ENCODE measurements around the gene KLK2.

KLK2 gene

DNA sequence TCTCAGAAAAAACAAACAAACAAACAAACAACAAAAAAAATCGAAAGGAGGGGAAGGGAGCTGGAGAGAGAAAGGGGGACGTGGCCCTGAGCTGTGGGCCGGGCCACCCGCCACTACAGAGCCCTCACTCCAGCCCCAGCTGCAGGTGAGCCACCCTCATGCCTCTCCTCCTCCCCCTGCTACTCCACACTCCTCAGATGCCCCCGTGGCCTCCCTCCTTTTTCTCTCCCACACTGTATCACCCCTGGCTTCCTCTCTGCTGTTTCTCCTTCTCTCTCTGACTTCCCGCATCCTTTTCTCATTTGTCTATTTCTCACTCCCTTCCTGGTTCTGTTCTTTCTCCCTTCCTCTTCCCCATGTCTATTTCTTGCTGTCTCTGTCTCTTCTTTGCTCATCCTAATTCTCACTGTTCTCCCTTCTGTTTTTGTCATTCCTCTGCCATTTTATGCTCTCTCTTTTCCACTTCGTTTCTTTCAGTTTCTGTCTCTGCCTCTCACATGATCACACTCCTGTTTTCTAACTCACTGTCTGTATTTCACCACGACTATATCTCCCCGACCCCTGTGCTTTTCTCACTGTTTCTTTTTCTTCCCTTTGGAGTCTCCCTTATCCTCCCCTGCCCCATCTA, 2.7 kb downstream of the KLK2 start:
- Histone ChIP-seq H3K9me3 (ENCODE audit: control insufficient read depth, low read length) (peaks cover 10% of the 10 kb centered on the region), H3K4me1 (ENCODE audit: control insufficient read depth, insufficient read depth, low read length, poor library complexity, severe bottlenecking) (no peaks in the 10 kb centered on the region), H3K27ac (ENCODE audit: low read depth, low read length, severe bottlenecking) (no peak overlapping the region), H3K4me3 (ENCODE audit: extremely low read depth, insufficient read depth, low read length, poor library complexity, severe bottlenecking) (no peak overlapping the region), H3K36me3 (ENCODE audit: control insufficient read depth, insufficient read depth, low read length) (no peaks in the 10 kb centered on the region)
- WGBS, 2 experiments (ENCODE audit: insufficient coverage in 2 of 2) = 59 to 60% methylated on average over 5 to 7 of the region's 9 CpGs

DNA sequence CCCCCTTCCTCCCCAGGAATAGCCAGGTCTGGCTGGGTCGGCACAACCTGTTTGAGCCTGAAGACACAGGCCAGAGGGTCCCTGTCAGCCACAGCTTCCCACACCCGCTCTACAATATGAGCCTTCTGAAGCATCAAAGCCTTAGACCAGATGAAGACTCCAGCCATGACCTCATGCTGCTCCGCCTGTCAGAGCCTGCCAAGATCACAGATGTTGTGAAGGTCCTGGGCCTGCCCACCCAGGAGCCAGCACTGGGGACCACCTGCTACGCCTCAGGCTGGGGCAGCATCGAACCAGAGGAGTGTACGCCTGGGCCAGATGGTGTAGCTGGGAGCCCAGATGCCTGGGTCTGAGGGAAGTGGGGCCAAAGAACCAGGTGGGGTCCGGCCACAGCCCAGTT, 3.2 kb downstream of the KLK2 start:
- Histone ChIP-seq H3K27ac (ENCODE audit: low read depth, low read length, severe bottlenecking) (no peak overlapping the region), H3K4me1 (ENCODE audit: control insufficient read depth, insufficient read depth, low read length, poor library complexity, severe bottlenecking) (no peaks in the 10 kb centered on the region), H3K36me3 (ENCODE audit: control insufficient read depth, insufficient read depth, low read length) (no peaks in the 10 kb centered on the region), H3K4me3 (ENCODE audit: extremely low read depth, insufficient read depth, low read length, poor library complexity, severe bottlenecking) (no peak overlapping the region), H3K9me3 (ENCODE audit: control insufficient read depth, low read length) (peaks cover 10% of the 10 kb centered on the region)
- WGBS, 2 experiments (ENCODE audit: insufficient coverage in 2 of 2) = 67 to 73% methylated on average over 3 to 5 of the region's 7 CpGs

DNA sequence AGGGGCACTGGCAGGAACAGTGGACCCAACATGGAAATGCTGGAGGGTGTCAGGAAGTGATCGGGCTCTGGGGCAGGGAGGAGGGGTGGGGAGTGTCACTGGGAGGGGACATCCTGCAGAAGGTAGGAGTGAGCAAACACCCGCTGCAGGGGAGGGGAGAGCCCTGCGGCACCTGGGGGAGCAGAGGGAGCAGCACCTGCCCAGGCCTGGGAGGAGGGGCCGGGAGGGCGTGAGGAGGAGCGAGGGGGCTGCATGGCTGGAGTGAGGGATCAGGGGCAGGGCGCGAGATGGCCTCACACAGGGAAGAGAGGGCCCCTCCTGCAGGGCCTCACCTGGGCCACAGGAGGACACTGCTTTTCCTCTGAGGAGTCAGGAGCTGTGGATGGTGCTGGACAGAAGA, 4.1 kb downstream of the KLK2 start:
- Histone ChIP-seq H3K4me3 (ENCODE audit: extremely low read depth, insufficient read depth, low read length, poor library complexity, severe bottlenecking) (no peak overlapping the region), H3K36me3 (ENCODE audit: control insufficient read depth, insufficient read depth, low read length) (no peaks in the 10 kb centered on the region), H3K9me3 (ENCODE audit: control insufficient read depth, low read length) (peaks cover 10% of the 10 kb centered on the region), H3K27ac (ENCODE audit: low read depth, low read length, severe bottlenecking) (no peak overlapping the region), H3K4me1 (ENCODE audit: control insufficient read depth, insufficient read depth, low read length, poor library complexity, severe bottlenecking) (no peaks in the 10 kb centered on the region)
- 49 to 55% methylated on average over 6 to 8 of the region's 8 CpGs for WGBS, 2 experiments (ENCODE audit: insufficient coverage in 2 of 2)

DNA sequence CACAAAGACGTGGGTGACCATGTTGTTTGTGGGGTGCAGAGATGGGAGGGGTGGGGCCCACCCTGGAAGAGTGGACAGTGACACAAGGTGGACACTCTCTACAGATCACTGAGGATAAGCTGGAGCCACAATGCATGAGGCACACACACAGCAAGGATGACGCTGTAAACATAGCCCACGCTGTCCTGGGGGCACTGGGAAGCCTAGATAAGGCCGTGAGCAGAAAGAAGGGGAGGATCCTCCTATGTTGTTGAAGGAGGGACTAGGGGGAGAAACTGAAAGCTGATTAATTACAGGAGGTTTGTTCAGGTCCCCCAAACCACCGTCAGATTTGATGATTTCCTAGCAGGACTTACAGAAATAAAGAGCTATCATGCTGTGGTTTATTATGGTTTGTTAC, 5.6 kb downstream of the KLK2 start:
- Histone ChIP-seq H3K36me3 (ENCODE audit: control insufficient read depth, insufficient read depth, low read length) (no peaks in the 10 kb centered on the region), H3K4me1 (ENCODE audit: control insufficient read depth, insufficient read depth, low read length, poor library complexity, severe bottlenecking) (no peaks in the 10 kb centered on the region), H3K27ac (ENCODE audit: low read depth, low read length, severe bottlenecking) (no peak overlapping the region), H3K9me3 (ENCODE audit: control insufficient read depth, low read length) (peaks cover 10% of the 10 kb centered on the region), H3K4me3 (ENCODE audit: extremely low read depth, insufficient read depth, low read length, poor library complexity, severe bottlenecking) (no peak overlapping the region)
- WGBS, 2 experiments (ENCODE audit: insufficient coverage in 2 of 2) = 58 to 74% methylated on average over 3 to 4 of the region's 5 CpGs

DNA sequence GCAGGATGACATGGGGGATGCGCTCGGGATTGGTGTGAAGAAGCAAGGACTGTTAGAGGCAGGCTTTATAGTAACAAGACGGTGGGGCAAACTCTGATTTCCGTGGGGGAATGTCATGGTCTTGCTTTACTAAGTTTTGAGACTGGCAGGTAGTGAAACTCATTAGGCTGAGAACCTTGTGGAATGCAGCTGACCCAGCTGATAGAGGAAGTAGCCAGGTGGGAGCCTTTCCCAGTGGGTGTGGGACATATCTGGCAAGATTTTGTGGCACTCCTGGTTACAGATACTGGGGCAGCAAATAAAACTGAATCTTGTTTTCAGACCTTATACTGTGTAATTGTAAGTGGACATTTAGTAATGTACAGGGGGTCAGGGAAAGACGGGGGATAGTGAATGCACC, 7.0 kb downstream of the KLK2 start:
- peaks cover 10% of the 10 kb centered on the region for H3K9me3 ChIP-seq (ENCODE audit: control insufficient read depth, low read length)
- H3K36me3 ChIP-seq (ENCODE audit: control insufficient read depth, insufficient read depth, low read length) = no peaks in the 10 kb centered on the region
- H3K27ac ChIP-seq (ENCODE audit: low read depth, low read length, severe bottlenecking) = no peak overlapping the region
- H3K4me3 ChIP-seq (ENCODE audit: extremely low read depth, insufficient read depth, low read length, poor library complexity, severe bottlenecking) = no peak overlapping the region
- H3K4me1 ChIP-seq (ENCODE audit: control insufficient read depth, insufficient read depth, low read length, poor library complexity, severe bottlenecking) = no peaks in the 10 kb centered on the region
- WGBS, 2 experiments (ENCODE audit: insufficient coverage in 2 of 2) = 72 to 75% methylated on average over 5 of the region's 5 CpGs

DNA sequence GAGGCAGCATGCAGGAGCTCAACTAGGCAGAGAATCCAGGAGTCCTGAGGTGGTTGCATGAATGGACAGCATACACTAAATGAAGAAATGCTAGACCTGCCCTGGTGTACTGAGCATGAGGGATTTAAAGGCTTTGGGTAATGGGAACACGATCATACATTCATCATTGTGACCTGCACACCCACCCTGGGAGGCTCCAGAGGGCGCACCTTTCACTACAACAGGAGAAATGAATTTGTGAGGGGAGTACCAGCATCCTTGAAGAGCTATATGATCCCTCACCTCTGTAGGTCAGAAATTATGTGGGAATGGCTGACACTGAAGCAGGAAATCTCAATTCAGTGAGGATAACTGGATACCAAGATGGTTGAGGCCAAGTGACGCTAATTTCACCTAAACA, 8.9 kb downstream of the KLK2 start:
- no peak overlapping the region for H3K27ac ChIP-seq (ENCODE audit: low read depth, low read length, severe bottlenecking)
- no peaks in the 10 kb centered on the region for H3K4me1 ChIP-seq (ENCODE audit: control insufficient read depth, insufficient read depth, low read length, poor library complexity, severe bottlenecking)
- WGBS, 2 experiments (ENCODE audit: insufficient coverage in 2 of 2) = 100% methylated on average over 1 of the region's 3 CpGs; no CpG with 5 or more reads in 1 of the 2 experiments
- no peaks in the 10 kb centered on the region for H3K36me3 ChIP-seq (ENCODE audit: control insufficient read depth, insufficient read depth, low read length)
- peaks cover 10% of the 10 kb centered on the region for H3K9me3 ChIP-seq (ENCODE audit: control insufficient read depth, low read length)
- H3K4me3 ChIP-seq (ENCODE audit: extremely low read depth, insufficient read depth, low read length, poor library complexity, severe bottlenecking) = no peak overlapping the region

DNA sequence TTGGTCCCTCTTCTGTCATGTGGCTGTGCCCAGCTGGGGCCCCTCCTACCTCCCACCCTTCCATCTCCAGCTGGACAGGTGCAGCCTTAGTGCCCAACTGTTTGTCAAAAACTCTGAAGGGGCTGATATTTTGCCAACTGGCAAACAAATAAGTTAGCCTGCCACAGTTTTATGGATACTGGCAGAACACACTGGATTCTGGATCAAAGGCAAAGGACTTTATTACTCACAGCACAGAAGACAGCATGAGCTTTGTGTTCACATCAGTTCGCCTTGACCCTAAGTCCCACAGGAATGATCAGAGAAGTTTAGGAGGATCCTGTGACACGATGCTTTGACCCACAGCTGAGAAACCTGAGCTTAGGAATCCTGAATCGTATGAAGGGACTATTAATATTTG, 16.4 kb downstream of the KLK2 start:
- H3K27ac ChIP-seq (ENCODE audit: low read depth, low read length, severe bottlenecking) = no peak overlapping the region
- 65 to 68% methylated on average over 2 to 3 of the region's 3 CpGs for WGBS, 2 experiments (ENCODE audit: insufficient coverage in 2 of 2)

DNA sequence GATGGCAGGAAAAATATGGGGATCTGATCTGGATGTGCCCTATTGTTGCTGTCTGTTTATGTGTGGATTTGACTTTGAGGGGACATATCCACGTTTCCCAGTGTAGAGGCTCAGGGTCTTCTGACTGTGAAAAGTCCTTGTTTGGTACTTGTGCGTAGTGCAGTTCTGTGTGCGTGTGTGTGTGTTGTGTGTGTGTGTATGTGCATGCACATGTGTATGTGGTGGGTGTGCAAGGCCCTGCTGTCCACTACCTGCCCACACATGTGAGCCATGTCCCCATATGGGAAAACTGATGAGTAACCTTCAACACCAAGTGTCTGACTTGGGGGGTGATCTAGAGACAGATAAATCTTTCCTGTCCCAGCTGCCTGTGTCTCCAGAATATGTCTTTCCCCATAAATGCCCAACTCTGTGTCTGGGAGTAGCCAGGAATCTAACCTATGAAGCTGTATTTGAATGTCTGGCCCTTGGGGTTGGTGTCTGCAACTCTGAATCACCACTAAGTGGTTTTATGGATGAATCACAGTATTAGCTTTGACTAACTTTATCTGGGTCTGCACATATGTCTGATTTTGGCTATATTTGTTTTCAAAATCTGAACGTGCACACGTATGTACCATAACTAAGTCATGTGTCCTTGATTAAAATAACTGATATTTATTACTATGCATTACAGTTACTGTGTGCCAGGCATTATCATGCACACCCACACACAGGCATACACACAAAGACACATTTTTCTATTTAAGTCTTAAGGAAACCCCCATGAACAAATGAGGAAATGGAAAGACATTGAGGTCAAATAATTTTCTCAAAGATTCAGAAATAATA, 17.4 kb downstream of the KLK2 start:
- Histone ChIP-seq H3K4me3 (ENCODE audit: extremely low read depth, insufficient read depth, low read length, poor library complexity, severe bottlenecking) (no peak overlapping the region), H3K4me1 (ENCODE audit: control insufficient read depth, insufficient read depth, low read length, poor library complexity, severe bottlenecking) (no peaks in the 10 kb centered on the region), H3K9me3 (ENCODE audit: control insufficient read depth, low read length) (peaks cover 3% of the 10 kb centered on the region), H3K27ac (ENCODE audit: low read depth, low read length, severe bottlenecking) (no peak overlapping the region), H3K36me3 (ENCODE audit: control insufficient read depth, insufficient read depth, low read length) (no peaks in the 10 kb centered on the region)
- WGBS, 2 experiments (ENCODE audit: insufficient coverage in 2 of 2) = 14 to 47% methylated on average over 1 to 2 of the region's 5 CpGs

More for the DNA sequence above, 16.4 kb downstream of the KLK2 start:
- no peak overlapping the region for H3K4me3 ChIP-seq (ENCODE audit: extremely low read depth, insufficient read depth, low read length, poor library complexity, severe bottlenecking)
- H3K36me3 ChIP-seq (ENCODE audit: control insufficient read depth, insufficient read depth, low read length) = no peaks in the 10 kb centered on the region
- H3K4me1 ChIP-seq (ENCODE audit: control insufficient read depth, insufficient read depth, low read length, poor library complexity, severe bottlenecking) = no peaks in the 10 kb centered on the region
- peaks cover 3% of the 10 kb centered on the region for H3K9me3 ChIP-seq (ENCODE audit: control insufficient read depth, low read length)

DNA sequence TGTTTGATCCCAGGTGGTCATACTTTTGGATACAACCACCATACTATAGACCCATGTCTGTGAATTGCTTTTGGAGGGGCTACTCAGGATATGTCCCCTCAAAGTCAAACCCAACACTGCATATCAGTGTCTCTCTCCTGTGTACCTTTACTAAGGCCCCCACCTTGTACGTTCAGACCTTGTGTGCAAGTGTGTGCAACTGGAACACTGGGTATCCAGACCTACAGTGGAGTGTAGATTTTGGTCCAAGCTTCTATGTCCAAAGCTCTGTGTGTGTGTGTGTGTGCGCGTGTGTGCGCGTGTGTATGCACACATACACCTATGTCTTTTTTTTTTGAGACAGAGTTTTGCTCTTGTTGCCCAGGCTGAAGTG, 18.0 kb downstream of the KLK2 start:
- H3K27ac ChIP-seq (ENCODE audit: low read depth, low read length, severe bottlenecking) = no peak overlapping the region
- H3K9me3 ChIP-seq (ENCODE audit: control insufficient read depth, low read length) = peaks cover 3% of the 10 kb centered on the region
- no peaks in the 10 kb centered on the region for H3K4me1 ChIP-seq (ENCODE audit: control insufficient read depth, insufficient read depth, low read length, poor library complexity, severe bottlenecking)
- no peak overlapping the region for H3K4me3 ChIP-seq (ENCODE audit: extremely low read depth, insufficient read depth, low read length, poor library complexity, severe bottlenecking)
- WGBS, 2 experiments (ENCODE audit: insufficient coverage in 2 of 2) = no CpG with 5 or more reads among the region's 5 CpGs
- no peaks in the 10 kb centered on the region for H3K36me3 ChIP-seq (ENCODE audit: control insufficient read depth, insufficient read depth, low read length)

DNA sequence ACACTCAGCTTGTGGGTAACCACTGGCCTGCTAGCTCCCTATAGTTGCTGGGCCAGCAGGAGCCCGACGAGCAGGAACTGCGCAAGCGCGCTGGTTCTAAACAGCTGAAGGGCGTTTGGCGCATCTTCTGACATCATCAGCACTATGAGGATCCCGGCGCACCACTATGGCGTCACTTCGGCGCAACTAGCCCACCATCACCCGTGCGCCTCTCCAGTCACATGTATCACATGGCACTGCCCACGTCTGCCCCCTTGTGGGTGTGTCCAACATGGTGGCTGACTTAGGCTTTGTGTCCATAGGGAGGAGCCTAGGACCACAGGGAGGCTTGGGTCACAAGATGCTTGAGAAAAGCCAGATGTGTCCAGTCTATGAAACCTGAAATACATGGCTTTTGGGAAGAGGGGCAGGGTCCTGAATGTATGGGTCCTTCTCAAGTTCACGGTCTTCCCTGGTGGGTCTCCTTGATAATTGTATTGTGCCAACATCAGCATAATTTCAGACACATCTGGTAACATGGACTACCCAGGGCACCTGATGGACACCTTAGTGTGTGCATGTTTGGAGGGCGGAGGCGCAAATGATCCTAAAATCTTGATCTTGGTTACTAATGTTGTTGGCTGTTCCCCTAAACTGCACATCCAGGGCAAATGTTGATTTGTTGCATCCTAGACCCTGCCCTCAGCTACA, 20.0 kb downstream of the KLK2 start:
- 85 to 95% methylated on average over 13 to 17 of the region's 18 CpGs for WGBS, 2 experiments (ENCODE audit: insufficient coverage in 2 of 2)
- no peaks in the 10 kb centered on the region for H3K4me1 ChIP-seq (ENCODE audit: control insufficient read depth, insufficient read depth, low read length, poor library complexity, severe bottlenecking)
- no peak overlapping the region for H3K27ac ChIP-seq (ENCODE audit: low read depth, low read length, severe bottlenecking)
- no peaks in the 10 kb centered on the region for H3K36me3 ChIP-seq (ENCODE audit: control insufficient read depth, insufficient read depth, low read length)
- H3K4me3 ChIP-seq (ENCODE audit: extremely low read depth, insufficient read depth, low read length, poor library complexity, severe bottlenecking) = no peak overlapping the region
- H3K9me3 ChIP-seq (ENCODE audit: control insufficient read depth, low read length) = peaks cover 3% of the 10 kb centered on the region

All from mesodermal cell (in vitro differentiated cells).